ENCODE data around the gene TECRL. TPM values are rescaled to one million over a fixed set of nuclear protein-coding genes. Genes with fewer than 3 reads are reported as not detected.

The TECRL gene
- total RNA-seq, 1 experiment from 2014 or later: not detected

- TF ChIP-seq POLR2AphosphoS5 (IDR thresholded peaks at IDR 0.05; ENCODE audit: low read depth, low read length): no peak
- TF ChIP-seq SP1 (IDR thresholded peaks at IDR 0.05; ENCODE audit: low read depth): no peak
- TF ChIP-seq SIN3A (IDR thresholded peaks at IDR 0.05; ENCODE audit: low read depth): no peak
- TF ChIP-seq POLR2A (IDR thresholded peaks at IDR 0.05; ENCODE audit: borderline replicate concordance, extremely low read depth, insufficient read depth, insufficient read length): no peak
- TF ChIP-seq ZBTB33 (IDR thresholded peaks at IDR 0.05; ENCODE audit: extremely low read depth, insufficient replicate concordance, low read length): no peak
- no peak for TF ChIP-seq CTCF (IDR thresholded peaks at IDR 0.05 in 2 of 3, conservative IDR thresholded peaks at IDR 0.05 in 1 of 3; ENCODE audit: borderline replicate concordance in 1 of 3, insufficient read depth in 1 of 3, low read depth in 2 of 3, low read length in 2 of 3)
- no peak for TF ChIP-seq REST (IDR thresholded peaks at IDR 0.05; ENCODE audit: low read depth)
- no peak for TF ChIP-seq EZH2phosphoT487 (IDR thresholded peaks at IDR 0.05; ENCODE audit: borderline replicate concordance)
- TF ChIP-seq TCF7L2 (IDR thresholded peaks at IDR 0.05; ENCODE audit: borderline replicate concordance, extremely low read depth, insufficient read depth, insufficient read length): no peak
- TF ChIP-seq ATF3 (IDR thresholded peaks at IDR 0.05): no peak
- no peak for TF ChIP-seq ZFX (IDR thresholded peaks at IDR 0.05)
- no peak for TF ChIP-seq ZNF274 (IDR thresholded peaks at IDR 0.05; ENCODE audit: low read depth, low read length)
- no peak for TF ChIP-seq FOSL1 (IDR thresholded peaks at IDR 0.05; ENCODE audit: low read depth)
- TF ChIP-seq JUND (IDR thresholded peaks at IDR 0.05): no peak
- no peak for TF ChIP-seq ELF1 (IDR thresholded peaks at IDR 0.05; ENCODE audit: borderline replicate concordance, low read depth)
- TF ChIP-seq RAD21 (IDR thresholded peaks at IDR 0.05; ENCODE audit: low read depth): no peak
- TF ChIP-seq EGR1 (IDR thresholded peaks at IDR 0.05; ENCODE audit: low read depth): no peak
- no peak for TF ChIP-seq SRF (IDR thresholded peaks at IDR 0.05; ENCODE audit: low read depth)
- TF ChIP-seq MAX (IDR thresholded peaks at IDR 0.05): no peak
- Histone ChIP-seq H3K4me2 (ENCODE audit: low read length) (no peak overlapping the region), H3K36me3 (ENCODE audit: control insufficient read depth in 1 of 2, insufficient read depth in 2 of 2, low read length in 2 of 2) (no peaks in the 10 kb centered on the region), H3K4me1 (ENCODE audit: control insufficient read depth in 1 of 2, insufficient read depth in 2 of 2, low read length in 2 of 2) (no peaks in the 10 kb centered on the region), H3K9me2 (ENCODE audit: insufficient read depth) (no peaks in the 10 kb centered on the region), H2AFZ (ENCODE audit: low read depth, low read length, poor library complexity, severe bottlenecking) (no peak overlapping the region), H3K4me3 (replicated peaks in 1 of 2; ENCODE audit: low read depth in 1 of 2, low read length in 2 of 2) (no peak overlapping the region), H3K27me3 (ENCODE audit: insufficient read depth, low read length) (no peaks in the 10 kb centered on the region), H3K79me2 (ENCODE audit: insufficient read depth, low read length) (no peaks in the 10 kb centered on the region), H3K27ac (ENCODE audit: low read depth, low read length) (no peak overlapping the region), H3K9me3 (ENCODE audit: control insufficient read depth in 1 of 2, insufficient read depth in 1 of 2, low read depth in 1 of 2, low read length in 2 of 2) (peaks cover 5 to 28% of the 10 kb centered on the region in 2 experiments; a peak in 2 of 4 replicates), H3K9ac (ENCODE audit: low read length) (no peak overlapping the region), H4K20me1 (ENCODE audit: insufficient read depth) (no peaks in the 10 kb centered on the region)
- no peak for DNase-seq (ENCODE audit: low read depth, low spot score)
- intact Hi-C loops (cut with micrococcal nuclease): no loop called here
- ChIA-PET CTCF (no interaction called here), RAD21 (ENCODE audit: low non-redundant PET in 1 of 2, low total read pairs in 2 of 2, uncharacterized antibody in 2 of 2, unreplicated experiment in 2 of 2) (no interaction called here), POLR2A (no interaction called here)
- no peak for ATAC-seq
- BruUV-seq (replicated peaks): no TSS peak
These were observed 82.0 kb downstream of the TECRL start for GRCh38 chr4:64327237-64327636.

Data from HCT116 (cell line).